Ascending aorta (tissue), 2 donors: ENCODE results near the gene ATF7. TPM values are rescaled to one million over a fixed set of nuclear protein-coding genes. Genes with fewer than 3 reads are reported as not detected.
A peak's percentile ranks its signal among the peaks of the same experiment; 100 is the strongest.

Experiments used
- DNase-seq, 2 donors: peaks; one replicate each; pipeline ENCODE4 v3.0.0-alpha.2; 2019; ENCODE audit warnings: low spot score in 2 of 2
- H3K27ac ChIP-seq, 2 donors: fragments of 200-600 bp; sonication (generic); one replicate each; pipeline ENCODE4 v1.5.1; 2016 to 2017; ENCODE audit warnings: mild to moderate bottlenecking in 1 of 2
- H3K27me3 ChIP-seq: fragments of 200-600 bp; sonication (generic); one replicate; pipeline ENCODE4 v1.5.1; 2017
- H3K36me3 ChIP-seq, 2 donors: fragments of 200-600 bp; sonication (generic); one replicate each; pipeline ENCODE4 v1.5.1; 2016
- H3K4me1 ChIP-seq, 2 donors: fragments of 200-600 bp; sonication (generic); one replicate each; pipeline ENCODE4 v1.5.1; 2016 to 2017; ENCODE audit warnings: mild to moderate bottlenecking in 1 of 2
- H3K4me3 ChIP-seq, 2 donors: fragments of 200-600 bp; sonication (generic); one replicate each; pipeline ENCODE4 v1.5.1; 2016 to 2017; ENCODE audit warnings: mild to moderate bottlenecking in 1 of 2
- H3K9me3 ChIP-seq, 2 donors: fragments of 200-600 bp; sonication (generic); one replicate each; pipeline ENCODE4 v1.5.1; 2016
- intact Hi-C: fragments of 100-400 bp; cut with DNase I; formaldehyde crosslinking; loops from one replicate; pipeline ENCODE4 v1.15.1; 2023
- total RNA-seq: library from RNA; depleted of rRNA; stranded (reverse); fragments of >200 nt; gene quantifications from one replicate; pipeline ENCODE4 v1.1.0, GENCODE V29; 2016
- TF ChIP-seq, protein P1 (sequence below), 3 experiments: fragments of 200-600 bp in 2 of 3; fragments of 450-650 bp in 1 of 3; sonication (generic) in 2 of 3; IDR thresholded peaks; one replicate each; pipeline ENCODE4 v1.5.1; 2016 to 2019; ENCODE audit warnings: antibody characterized with exemption in 3 of 3, mild to moderate bottlenecking in 1 of 3, moderate library complexity in 1 of 3

Gene ATF7
- total RNA-seq, 1 donor from 2014 or later: 67.6 TPM

- no peak overlapping the region for H3K4me3 ChIP-seq
- no peaks in the 10 kb centered on the region for H3K27me3 ChIP-seq
- H3K9me3 ChIP-seq: no peaks in the 10 kb centered on the region
- intact Hi-C loops: no loop called here
- TF ChIP-seq, protein P1, sequence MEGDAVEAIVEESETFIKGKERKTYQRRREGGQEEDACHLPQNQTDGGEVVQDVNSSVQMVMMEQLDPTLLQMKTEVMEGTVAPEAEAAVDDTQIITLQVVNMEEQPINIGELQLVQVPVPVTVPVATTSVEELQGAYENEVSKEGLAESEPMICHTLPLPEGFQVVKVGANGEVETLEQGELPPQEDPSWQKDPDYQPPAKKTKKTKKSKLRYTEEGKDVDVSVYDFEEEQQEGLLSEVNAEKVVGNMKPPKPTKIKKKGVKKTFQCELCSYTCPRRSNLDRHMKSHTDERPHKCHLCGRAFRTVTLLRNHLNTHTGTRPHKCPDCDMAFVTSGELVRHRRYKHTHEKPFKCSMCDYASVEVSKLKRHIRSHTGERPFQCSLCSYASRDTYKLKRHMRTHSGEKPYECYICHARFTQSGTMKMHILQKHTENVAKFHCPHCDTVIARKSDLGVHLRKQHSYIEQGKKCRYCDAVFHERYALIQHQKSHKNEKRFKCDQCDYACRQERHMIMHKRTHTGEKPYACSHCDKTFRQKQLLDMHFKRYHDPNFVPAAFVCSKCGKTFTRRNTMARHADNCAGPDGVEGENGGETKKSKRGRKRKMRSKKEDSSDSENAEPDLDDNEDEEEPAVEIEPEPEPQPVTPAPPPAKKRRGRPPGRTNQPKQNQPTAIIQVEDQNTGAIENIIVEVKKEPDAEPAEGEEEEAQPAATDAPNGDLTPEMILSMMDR (IDR thresholded peaks at IDR 0.05): no peak
- DNase-seq: no peak
- H3K27ac ChIP-seq: peak overlapping the region; percentile 29 to 55
- peaks cover 62 to 63% of the 10 kb centered on the region in 2 donors for H3K36me3 ChIP-seq
- peaks cover 3 to 8% of the 10 kb centered on the region in 2 donors for H3K4me1 ChIP-seq
These were observed 38.8 kb upstream of the ATF7 start for GRCh38 chr12:53664936-53665335.

DNA sequence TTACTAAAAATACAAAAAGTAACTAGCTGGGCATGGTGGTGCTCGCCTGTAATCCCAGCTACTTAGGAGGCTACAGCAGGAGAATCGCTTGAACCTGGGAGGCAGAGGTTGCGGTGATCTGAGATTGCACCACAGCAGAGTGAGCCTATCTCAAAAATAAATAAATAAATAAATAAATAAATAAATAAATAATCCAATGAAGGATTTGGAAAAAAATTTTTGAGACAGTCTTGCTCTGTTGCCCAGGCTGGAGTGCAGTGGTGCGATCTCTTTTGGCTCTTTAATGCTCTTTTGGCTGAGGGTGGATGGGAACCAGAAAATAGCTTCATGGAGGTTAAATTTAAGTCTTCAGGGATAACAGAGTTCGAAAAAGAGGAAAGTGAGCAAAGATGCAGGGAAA, 38.0 kb upstream of the ATF7 start:
- peaks cover 55% of the 10 kb centered on the region in 2 donors for H3K36me3 ChIP-seq
- intact Hi-C loops: no loop called here

GRCh38 chr12:53660041-53660440, 33.9 kb upstream of the ATF7 start:
- Histone ChIP-seq H3K9me3 (no peaks in the 10 kb centered on the region), H3K4me3 (peak overlapping the region in 1 of 2 donors; percentile 50), H3K36me3 (peaks cover 15 to 17% of the 10 kb centered on the region in 2 donors), H3K4me1 (peaks cover 3 to 23% of the 10 kb centered on the region in 2 donors), H3K27ac (peak overlapping the region; percentile 90 to 91), H3K27me3 (no peaks in the 10 kb centered on the region)
- TF ChIP-seq, protein P1 (IDR thresholded peaks at IDR 0.05): no peak
- intact Hi-C loops: no loop called here
- DNase-seq: peak in 1 of 2 donors; percentile 70

More for the DNA sequence above, 38.0 kb upstream of the ATF7 start:
- no peaks in the 10 kb centered on the region for H3K9me3 ChIP-seq
- peak overlapping the region in 1 of 2 donors; percentile 12 for H3K27ac ChIP-seq
- H3K4me1 ChIP-seq: peaks cover 3 to 9% of the 10 kb centered on the region in 2 donors
- no peak overlapping the region for H3K4me3 ChIP-seq
- no peaks in the 10 kb centered on the region for H3K27me3 ChIP-seq
- TF ChIP-seq, protein P1 (IDR thresholded peaks at IDR 0.05): no peak
- DNase-seq: no peak

DNA sequence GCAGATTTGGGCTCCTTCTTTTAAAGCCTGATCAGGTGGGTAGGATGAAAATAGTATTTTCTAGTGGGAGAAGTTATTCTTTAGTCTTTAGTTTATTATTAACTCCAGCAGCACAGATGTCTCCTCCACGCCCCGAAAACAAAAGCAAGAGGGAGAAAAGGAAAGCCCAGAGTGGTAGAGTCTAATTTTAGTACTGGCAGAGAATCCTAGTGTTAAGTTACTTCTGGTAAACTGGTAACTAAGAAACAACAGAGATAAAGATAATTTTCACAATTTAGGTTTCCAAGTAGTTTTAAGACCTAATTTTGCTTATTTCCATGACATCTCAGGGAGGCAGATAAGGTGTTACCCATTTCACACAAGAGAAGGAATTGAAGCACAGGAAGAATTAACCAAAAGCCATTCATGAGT, 33.4 kb upstream of the ATF7 start:
- TF ChIP-seq, protein P1 (IDR thresholded peaks at IDR 0.05): no peak
- Histone ChIP-seq H3K9me3 (no peaks in the 10 kb centered on the region), H3K27me3 (no peaks in the 10 kb centered on the region), H3K27ac (peak overlapping the region; percentile 90 to 91), H3K4me1 (peaks cover 3 to 23% of the 10 kb centered on the region in 2 donors), H3K36me3 (peaks cover 10 to 12% of the 10 kb centered on the region in 2 donors), H3K4me3 (peak overlapping the region; percentile 7 to 50)
- intact Hi-C loops: loop anchor here (2.0 kb wide), 2 partner anchors 17 to 33 kb away; partner anchors contain the start of genes ATF7 and ATP5MC2
- no peak for DNase-seq

DNA sequence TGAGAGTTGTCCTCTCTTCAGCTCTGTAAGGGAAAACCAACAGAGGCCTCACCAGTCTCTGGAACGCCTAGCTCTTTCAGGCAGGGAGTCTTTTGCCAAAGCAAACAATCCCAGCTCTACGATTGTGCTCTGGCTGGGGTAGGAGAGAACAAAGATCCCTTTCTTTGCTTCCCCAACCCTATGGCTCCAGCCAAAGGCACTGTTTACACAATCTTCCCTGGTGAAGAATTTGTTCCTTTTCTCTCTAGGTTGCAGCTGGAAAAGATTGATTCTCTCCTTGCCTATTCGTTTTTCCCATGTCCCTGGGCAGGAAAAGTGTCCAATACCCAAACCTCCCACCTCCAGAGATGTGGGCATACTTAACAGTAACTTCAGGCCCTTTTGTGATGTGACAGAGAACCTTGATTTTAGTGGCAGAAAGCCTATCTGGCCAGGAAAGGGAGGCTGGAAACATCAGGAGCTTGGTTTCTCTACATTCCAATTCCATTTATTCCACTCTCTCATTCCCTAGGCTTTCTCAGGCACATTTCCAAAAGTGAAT, 32.9 kb upstream of the ATF7 start:
- intact Hi-C loops: loop anchor here (2.0 kb wide), 2 partner anchors 18 to 32 kb away; partner anchors contain the start of genes ATF7 and ATP5MC2
- peak in 1 of 2 donors; percentile 81 for DNase-seq
- no peaks in the 10 kb centered on the region for H3K9me3 ChIP-seq
- no peaks in the 10 kb centered on the region for H3K27me3 ChIP-seq
- TF ChIP-seq, protein P1 (IDR thresholded peaks at IDR 0.05): no peak
- peaks cover 3 to 23% of the 10 kb centered on the region in 2 donors for H3K4me1 ChIP-seq
- H3K27ac ChIP-seq: peak overlapping the region; percentile 90 to 91
- peak overlapping the region; percentile 7 to 50 for H3K4me3 ChIP-seq
- H3K36me3 ChIP-seq: peaks cover 7 to 10% of the 10 kb centered on the region in 2 donors
